ENCODE measurements around the gene SLC17A5.

DNA sequence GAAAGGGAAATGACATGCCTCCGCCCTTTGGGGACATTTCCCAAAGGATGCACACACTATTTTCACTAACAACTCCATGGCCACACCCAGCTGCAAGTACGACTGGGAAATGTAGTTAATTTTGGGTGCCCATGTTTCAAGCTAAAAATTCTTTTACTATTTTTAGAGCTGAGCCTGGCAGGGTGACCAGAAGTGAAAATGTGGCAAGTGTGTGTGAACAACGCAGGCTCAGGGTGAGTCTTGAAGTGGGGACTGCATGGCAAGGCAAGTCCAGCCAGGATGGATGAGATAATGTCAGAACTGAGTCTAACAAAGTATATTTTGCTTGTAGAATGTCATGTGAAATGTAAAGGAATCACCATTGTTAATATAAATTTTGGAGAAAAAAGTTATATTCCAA is 25.2 kb upstream of the SLC17A5 start:
- TF ChIP-seq, protein P1, sequence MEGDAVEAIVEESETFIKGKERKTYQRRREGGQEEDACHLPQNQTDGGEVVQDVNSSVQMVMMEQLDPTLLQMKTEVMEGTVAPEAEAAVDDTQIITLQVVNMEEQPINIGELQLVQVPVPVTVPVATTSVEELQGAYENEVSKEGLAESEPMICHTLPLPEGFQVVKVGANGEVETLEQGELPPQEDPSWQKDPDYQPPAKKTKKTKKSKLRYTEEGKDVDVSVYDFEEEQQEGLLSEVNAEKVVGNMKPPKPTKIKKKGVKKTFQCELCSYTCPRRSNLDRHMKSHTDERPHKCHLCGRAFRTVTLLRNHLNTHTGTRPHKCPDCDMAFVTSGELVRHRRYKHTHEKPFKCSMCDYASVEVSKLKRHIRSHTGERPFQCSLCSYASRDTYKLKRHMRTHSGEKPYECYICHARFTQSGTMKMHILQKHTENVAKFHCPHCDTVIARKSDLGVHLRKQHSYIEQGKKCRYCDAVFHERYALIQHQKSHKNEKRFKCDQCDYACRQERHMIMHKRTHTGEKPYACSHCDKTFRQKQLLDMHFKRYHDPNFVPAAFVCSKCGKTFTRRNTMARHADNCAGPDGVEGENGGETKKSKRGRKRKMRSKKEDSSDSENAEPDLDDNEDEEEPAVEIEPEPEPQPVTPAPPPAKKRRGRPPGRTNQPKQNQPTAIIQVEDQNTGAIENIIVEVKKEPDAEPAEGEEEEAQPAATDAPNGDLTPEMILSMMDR (IDR thresholded peaks at IDR 0.05) = no peak
- TF ChIP-seq POLR2A (IDR thresholded peaks at IDR 0.05; ENCODE audit: low read depth) (no peak), EP300 (IDR thresholded peaks at IDR 0.05) (no peak), POLR2AphosphoS5 (IDR thresholded peaks at IDR 0.05) (no peak)

Data from esophagus muscularis mucosa (tissue), 4 donors.